NCI-H2107 treated with DMSO at 0.1 percent for 48 hours (cell line): ENCODE measurements around the gene KYAT1.
"Not testable (repeated sequence)": the region's sequence is repeated elsewhere in the genome, so short reads cannot be mapped to it uniquely, and the experiment has no call there.

Source experiments
- DNase-seq: peaks from one replicate; lab custom pipeline; 2025; ENCODE audit not compliant: unreplicated experiment; lab: John Stamatoyannopoulos, UW

KYAT1 gene

GRCh38 chr9:128843171-128843570 is 38.6 kb downstream of the KYAT1 start:
- DNase-seq: not testable (repeated sequence)

GRCh38 chr9:128841694-128842492 is 39.9 kb downstream of the KYAT1 start:
- no peak for DNase-seq

- DNase-seq: no peak
Observed at GRCh38 chr9:128840524-128840923, 41.2 kb downstream of the KYAT1 start.

GRCh38 chr9:128838338-128838737 is 43.4 kb downstream of the KYAT1 start:
- peak; percentile 8 for DNase-seq

DNA sequence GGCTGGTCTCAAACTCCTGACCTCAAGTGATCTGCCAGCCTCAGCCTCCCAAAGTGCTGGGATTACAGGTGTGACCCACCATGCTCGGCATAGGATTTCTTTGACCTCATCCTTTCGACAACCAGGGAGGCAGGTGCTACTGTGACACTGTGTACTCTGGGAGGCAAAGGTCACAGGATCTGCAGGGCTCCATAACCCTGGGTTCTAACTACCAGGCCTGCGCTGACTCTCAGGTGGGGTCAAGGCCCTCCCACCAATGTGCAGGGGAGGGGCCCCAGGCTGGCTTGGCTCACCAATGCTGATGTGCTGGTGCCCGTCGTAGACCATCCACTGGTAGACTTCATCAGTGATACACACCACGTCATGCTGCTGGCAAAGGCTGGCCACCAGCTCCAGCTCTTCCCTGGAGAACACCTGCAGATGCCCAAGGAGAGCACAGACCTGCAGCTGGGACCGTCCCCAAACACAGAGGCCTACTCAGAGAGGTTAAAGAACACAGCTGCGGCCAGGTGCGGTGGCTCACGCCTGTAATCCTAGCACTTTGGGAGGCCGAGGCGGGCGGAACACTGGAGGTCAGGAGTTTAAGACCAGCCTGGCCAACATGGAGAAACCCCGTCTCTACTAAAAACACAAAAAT is 45.1 kb downstream of the KYAT1 start:
- DNase-seq: no peak

- DNase-seq: no peak
Observed at GRCh38 chr9:128835246-128836210, 46.2 kb downstream of the KYAT1 start.

GRCh38 chr9:128833696-128834095 is 48.1 kb downstream of the KYAT1 start:
- DNase-seq: no peak

GRCh38 chr9:128829477-128830251 is 52.1 kb downstream of the KYAT1 start, which contains the start of gene SPOUT1:
TSS of gene SPOUT1 (minus strand) at chr9:128829794. CDS start at chr9:128829780, 14 bp downstream.
- peak; percentile 86 for DNase-seq

GRCh38 chr9:128828719-128829452 is 52.9 kb downstream of the KYAT1 start:
- DNase-seq: no peak

DNA sequence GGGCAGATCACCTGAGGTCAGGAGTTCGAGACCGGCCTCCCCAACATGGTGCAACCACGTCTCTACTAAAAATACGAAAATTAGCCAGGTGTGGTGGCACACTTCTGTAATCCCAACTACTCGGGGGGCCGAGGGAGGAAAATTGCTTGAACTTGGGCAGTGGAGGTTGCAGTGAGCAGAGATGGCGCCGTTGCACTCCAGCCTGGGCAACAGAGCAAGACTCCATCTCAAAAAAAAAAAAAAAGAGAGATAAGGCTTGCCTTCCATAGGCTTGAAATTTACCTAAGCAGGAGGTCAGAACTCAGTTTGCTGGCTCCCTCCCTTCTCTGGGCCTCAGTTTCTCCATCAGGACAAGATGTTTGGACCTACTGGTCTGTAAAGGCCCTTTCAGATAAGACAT is 53.5 kb downstream of the KYAT1 start:
- no peak for DNase-seq

DNA sequence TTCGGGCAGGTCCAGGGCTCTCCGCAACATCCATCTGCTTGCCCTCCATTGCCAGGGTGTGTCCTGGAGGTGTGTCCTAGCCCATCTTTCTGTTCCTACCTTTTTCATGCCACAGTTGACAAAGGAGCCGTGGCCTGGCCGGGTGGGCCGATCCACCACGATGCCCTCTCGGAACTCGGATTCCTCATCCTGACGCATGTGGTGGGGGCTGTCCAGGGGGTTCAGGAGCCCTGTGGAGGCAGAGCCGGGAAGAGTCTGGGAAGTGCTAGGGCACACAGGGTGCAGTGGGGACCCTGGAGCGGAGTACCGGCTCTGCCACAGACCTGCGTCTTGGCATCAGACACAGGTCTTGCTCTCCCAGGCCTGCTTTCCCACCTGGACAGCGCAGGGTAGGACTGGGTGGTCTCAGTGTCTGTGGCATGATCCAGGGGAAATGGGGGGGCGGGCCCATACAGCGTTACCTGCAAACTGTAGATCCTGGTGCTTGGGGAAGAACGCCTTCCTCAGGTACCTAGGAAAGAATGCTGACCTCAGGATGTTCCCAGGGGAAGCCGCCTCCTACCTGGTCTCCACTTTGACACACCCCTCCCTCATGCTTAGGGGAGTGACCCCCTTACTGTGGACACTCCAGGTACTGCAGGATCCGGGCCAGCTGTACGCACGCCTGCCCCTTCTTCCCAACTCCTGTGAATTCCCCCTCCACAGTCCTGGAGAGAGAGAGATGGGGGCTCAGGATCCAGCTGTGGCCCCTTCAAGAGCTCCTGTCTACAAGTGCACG is 55.6 kb downstream of the KYAT1 start:
- no peak for DNase-seq

DNA sequence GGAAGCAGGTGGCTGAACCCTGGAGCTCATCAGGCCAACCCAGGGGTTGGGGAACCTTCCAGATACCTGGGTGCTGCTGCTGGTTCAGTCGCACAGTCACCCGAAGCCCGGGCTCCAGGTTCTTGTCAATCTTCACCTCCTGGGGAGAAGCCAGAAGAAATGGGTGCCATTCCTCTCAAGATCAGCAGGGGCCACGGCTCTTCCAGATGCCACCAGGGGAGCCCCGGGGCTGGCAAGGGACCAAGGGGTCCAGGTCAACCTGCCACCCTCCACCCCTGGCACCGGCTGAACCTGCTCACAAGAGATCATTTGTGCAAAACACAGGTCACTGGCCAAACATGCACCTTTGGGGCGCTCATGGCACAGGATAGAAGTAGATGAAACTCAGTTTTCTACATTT is 56.8 kb downstream of the KYAT1 start:
- no peak for DNase-seq

- no peak for DNase-seq
Observed at GRCh38 chr9:128823903-128824406, 57.8 kb downstream of the KYAT1 start.

DNA sequence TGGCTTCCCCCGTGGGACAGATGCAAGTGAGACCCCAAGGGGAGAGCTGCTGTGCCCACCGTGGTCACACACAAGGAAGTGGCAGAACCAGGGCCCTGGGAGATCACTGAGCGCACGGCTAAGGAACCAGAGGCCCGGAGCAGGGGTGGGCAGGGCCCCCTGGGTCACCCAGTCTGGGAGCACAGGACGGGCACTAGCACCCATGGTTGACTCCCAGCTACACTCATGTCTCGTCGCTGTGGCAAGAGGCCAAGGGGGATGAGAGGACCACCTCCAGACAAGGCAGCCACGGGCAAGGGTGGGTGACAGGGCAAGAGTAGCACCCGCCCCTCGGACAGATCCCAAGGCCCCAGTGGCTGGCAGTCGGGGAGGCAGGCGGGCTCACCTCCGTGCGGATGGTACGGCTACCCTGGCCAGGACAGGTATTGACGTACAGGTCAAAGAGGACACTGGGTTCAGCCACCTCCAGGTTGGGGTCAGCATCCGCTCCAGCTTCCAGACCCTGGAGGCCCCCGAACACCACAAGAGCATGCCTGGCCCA is 58.3 kb downstream of the KYAT1 start:
- no peak for DNase-seq

DNA sequence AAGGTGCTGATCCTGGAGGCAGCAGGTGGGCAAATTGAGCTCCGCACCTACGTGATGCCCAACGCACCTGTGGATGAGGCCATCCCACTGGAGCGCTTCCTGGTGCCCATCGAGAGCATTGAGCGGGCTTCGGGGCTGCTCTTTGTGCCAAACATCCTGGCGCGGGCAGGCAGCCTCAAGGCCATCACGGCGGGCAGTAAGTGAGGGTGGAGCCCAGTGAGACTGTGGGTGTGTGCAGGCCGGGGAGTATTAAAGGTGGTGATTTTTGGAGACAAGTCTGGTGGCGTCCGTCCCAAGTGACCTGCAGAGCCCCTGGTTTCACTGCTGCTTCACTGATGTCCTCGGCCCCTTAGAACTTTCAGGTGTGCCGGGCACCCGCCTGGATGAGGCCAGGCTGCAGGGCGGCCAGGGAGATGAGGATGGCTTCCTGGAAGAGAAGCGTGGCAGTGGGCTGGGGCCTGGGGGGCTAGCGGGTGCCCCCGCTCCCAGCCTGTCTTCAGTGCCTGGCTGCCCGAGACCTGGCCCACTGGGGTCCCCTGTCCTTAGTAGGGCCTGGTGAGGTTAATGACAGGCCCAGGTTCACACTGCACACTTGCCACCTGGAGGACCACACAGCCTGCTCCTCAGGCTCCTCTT is 59.2 kb downstream of the KYAT1 start:
- DNase-seq: no peak

DNA sequence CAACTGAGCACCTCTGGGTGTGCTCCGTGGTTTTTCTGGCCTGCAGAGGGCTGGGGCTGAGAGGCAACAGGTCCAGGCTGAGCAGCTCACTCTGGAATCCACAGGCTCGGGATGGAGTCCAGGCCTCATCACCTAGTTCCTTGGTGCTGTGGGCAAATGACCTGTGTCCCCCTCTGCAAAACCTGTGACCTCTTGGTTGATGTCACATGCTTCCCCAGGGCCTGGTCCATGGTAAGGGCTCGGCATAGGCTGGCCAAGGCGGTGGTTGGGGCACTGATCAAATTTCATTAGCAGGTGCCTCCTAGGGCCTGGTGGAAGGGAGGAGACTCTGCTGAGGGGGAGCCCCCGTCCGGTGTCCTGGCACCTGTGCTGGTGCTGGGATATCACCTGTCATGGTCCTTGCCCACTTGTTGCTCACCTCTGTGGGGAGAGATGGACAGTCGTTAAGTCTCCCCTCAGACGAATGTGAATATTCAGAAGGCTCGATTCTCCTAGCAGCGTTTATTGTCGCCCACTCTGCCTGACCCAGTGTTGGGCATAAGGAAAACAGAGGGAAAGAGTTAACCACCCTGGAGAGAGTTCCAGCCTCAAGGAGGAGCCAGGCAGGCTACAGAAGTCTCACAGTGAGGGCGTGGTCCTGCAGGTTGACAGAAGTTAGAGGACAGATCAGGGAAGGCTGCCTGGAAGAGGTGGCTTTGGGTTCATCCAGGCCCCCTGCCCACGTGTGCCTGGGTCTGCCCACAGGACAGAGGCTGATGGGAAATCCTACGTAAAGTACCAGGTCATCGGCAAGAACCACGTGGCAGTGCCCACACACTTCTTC is 60.0 kb downstream of the KYAT1 start:
- no peak for DNase-seq
